PC-9 (cell line): ENCODE measurements around the gene SCGB1D2.

Experiments used
- CTCF ChIP-seq: fragments of 200-600 bp; sonication (generic); conservative IDR thresholded peaks from 2 replicates; pipeline ENCODE4 v1.6.1; 2017; ENCODE audit warnings: mixed run types, antibody characterized with exemption, mild to moderate bottlenecking, moderate library complexity
- EZH2 ChIP-seq: fragments of 200-600 bp; sonication (generic); IDR thresholded peaks from 2 replicates; pipeline ENCODE4 v1.8.0; 2017; ENCODE audit warnings: antibody characterized with exemption, low read depth

- TF ChIP-seq CTCF = no peak
- TF ChIP-seq EZH2 = no peak
Observed at GRCh38 chr11:62201376-62201775, 40.7 kb upstream of the SCGB1D2 start.
